ENCODE measurements around the gene C8G. TPM values are rescaled to one million over a fixed set of nuclear protein-coding genes. Genes with fewer than 3 reads are reported as not detected.

The C8G gene
- total RNA-seq, 2 donors from 2014 or later, result not detected

DNA sequence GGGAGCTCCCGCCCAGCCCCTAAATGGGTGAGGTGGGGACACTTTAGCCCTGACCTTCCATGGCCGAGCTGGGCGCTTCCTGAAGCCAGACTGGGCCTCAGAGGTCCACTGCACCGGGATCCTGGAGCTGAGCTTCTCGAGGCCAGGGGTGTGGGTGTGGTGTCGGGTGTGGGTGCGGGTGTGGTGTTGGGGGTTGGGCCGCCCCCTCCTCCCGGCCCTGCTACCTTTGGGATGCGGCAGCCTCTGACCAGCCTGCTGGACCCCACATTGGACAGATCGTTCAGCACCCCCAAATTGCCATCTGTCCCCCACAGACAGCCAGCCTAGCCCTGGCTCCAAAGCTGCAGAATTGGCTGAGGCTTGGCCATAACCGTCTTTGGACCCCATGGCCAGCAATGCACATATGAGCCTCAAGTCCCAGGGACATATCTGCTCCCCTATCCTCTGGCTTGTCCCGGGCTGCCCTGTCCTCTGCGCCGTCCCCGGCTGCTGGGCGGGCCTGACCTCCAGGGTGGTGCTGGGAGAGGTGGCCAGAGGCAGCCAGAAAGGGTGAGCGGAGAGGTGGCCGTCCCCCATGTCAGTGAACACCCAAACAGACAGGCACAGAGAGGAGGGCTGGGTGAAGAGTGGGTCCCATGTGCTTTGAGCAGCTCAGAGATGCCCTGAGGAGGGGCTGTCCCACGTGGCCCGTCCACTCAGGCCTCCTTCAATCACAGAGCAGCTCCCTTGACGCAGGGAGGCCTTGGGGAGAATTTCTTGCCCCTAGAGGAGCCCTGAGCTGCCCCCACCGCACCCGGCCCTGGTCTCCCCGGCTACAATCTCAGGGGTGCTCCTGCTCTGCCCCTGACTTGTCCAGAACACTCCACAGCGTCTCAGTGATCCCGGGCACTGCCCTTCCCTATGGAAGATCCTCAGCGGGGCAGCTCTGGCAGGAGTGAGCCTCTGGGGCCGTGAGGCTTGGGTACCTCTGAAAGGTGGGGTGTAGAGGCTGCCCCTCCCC, 28.9 kb downstream of the C8G start:
- no peak for ATAC-seq (ENCODE audit: insufficient number of reproducible peaks, low FRiP score, low read depth)
- Histone ChIP-seq H3K27me3 (replicated peaks; ENCODE audit: insufficient read depth) (no peaks in the 10 kb centered on the region), H3K4me1 (ENCODE audit: control insufficient read depth in 1 of 2, low read depth in 2 of 2) (peaks cover 0 to 10% of the 10 kb centered on the region in 2 donors), H3K4me3 (no peak overlapping the region), H3K9me3 (no peaks in the 10 kb centered on the region), H3K36me3 (no peaks in the 10 kb centered on the region), H3K27ac (no peak overlapping the region)
- TF ChIP-seq, protein P1, sequence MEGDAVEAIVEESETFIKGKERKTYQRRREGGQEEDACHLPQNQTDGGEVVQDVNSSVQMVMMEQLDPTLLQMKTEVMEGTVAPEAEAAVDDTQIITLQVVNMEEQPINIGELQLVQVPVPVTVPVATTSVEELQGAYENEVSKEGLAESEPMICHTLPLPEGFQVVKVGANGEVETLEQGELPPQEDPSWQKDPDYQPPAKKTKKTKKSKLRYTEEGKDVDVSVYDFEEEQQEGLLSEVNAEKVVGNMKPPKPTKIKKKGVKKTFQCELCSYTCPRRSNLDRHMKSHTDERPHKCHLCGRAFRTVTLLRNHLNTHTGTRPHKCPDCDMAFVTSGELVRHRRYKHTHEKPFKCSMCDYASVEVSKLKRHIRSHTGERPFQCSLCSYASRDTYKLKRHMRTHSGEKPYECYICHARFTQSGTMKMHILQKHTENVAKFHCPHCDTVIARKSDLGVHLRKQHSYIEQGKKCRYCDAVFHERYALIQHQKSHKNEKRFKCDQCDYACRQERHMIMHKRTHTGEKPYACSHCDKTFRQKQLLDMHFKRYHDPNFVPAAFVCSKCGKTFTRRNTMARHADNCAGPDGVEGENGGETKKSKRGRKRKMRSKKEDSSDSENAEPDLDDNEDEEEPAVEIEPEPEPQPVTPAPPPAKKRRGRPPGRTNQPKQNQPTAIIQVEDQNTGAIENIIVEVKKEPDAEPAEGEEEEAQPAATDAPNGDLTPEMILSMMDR (IDR thresholded peaks at IDR 0.05), result no peak
- DNase-seq (ENCODE audit: low spot score), result no peak

DNA sequence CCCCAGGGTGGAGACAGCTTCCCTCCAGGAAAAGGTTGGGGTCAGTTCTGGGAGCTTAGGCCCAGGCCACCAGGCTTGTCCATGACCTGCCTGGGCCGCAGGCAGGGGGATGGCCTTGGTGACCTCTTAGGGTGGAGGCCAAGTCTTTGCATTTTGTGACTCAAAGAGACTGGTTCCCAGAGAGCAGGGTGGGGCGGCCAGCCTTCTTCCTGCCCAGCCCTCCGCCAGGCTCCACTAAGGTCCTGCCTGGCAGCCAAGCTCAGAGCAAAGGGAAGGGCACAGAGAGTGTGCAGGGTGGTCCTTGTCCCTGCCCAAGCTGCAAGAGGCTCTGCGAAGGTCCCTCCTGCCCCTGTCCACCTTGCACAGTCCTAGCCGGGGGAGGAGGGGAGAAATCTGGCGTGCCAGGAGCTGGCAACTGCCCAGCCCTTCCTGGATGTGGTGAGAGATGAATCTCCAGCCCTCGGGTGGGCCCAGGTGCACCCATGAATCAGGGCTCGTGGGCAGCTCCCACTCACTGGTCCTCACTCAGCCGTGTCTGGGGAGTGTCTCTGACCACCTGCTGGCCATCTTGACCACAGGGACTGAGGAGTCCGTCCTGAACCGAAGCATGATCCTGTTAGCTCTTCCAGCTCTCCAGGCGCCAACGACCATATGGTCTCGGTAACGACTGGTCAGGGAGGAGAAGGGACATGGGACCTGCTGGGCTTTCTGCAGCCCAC, 29.9 kb downstream of the C8G start:
- no peaks in the 10 kb centered on the region for H3K36me3 ChIP-seq
- no peak overlapping the region for H3K4me3 ChIP-seq
- H3K4me1 ChIP-seq (ENCODE audit: control insufficient read depth in 1 of 2, low read depth in 2 of 2), result peaks cover 0 to 10% of the 10 kb centered on the region in 2 donors
- TF ChIP-seq, protein P1 (IDR thresholded peaks at IDR 0.05), result no peak
- no peak for DNase-seq (ENCODE audit: low spot score)
- H3K27me3 ChIP-seq (replicated peaks; ENCODE audit: insufficient read depth), result no peaks in the 10 kb centered on the region
- no peaks in the 10 kb centered on the region for H3K9me3 ChIP-seq
- ATAC-seq (ENCODE audit: insufficient number of reproducible peaks, low FRiP score, low read depth), result no peak
- H3K27ac ChIP-seq, result no peak overlapping the region

DNA sequence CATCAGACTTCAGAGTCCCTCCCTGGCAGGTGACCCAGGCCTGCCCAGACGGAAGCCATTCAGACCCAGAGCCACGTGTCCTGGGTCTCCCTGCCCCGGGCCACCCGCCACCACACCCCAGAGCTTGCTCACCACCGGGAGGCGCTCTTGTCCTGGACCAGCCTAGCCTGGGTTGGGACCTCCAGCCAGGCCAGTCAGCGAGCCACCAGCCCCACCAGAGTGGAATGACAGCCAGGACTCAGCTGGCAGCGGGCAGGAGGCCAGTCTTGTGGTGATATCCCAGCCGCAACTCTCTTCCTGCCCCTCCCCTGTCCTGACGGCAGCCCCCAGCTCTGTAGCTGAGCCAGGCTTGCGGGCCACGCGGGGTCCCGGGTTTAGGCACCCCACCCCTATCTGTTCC, 30.6 kb downstream of the C8G start:
- no peak overlapping the region for H3K4me3 ChIP-seq
- TF ChIP-seq, protein P1 (IDR thresholded peaks at IDR 0.05), result no peak
- H3K4me1 ChIP-seq (ENCODE audit: control insufficient read depth in 1 of 2, low read depth in 2 of 2), result peaks cover 0 to 10% of the 10 kb centered on the region in 2 donors
- DNase-seq (ENCODE audit: low spot score) (no peak), ATAC-seq (ENCODE audit: insufficient number of reproducible peaks, low FRiP score, low read depth) (no peak)
- H3K9me3 ChIP-seq, result no peaks in the 10 kb centered on the region
- no peak overlapping the region for H3K27ac ChIP-seq
- no peaks in the 10 kb centered on the region for H3K27me3 ChIP-seq (replicated peaks; ENCODE audit: insufficient read depth)
- no peaks in the 10 kb centered on the region for H3K36me3 ChIP-seq

DNA sequence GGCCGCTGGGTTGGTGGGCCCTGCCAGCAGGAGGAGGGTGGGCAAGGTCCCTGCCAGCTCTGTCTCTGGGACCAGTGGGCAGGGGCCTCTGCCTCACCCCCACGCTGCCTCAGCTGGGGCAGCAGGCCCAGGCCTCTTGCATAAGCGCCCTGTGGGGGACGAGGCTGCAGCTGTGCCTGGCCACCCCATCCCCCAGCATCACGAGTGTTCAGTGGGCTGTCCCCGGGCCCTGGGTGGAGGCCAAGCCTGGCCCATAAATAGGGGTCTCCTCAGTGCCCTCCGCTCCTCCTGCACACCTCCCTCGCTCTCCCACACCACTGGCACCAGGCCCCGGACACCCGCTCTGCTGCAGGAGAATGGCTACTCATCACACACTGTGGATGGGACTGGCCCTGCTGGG, 32.2 kb downstream of the C8G start, which contains the start of gene PTGDS:
PTGDS (plus strand) TSS at position 282 of the 400 bp plus-strand sequence; CDS start at position 357, 75 bp downstream.
- TF ChIP-seq, protein P1 (IDR thresholded peaks at IDR 0.05), result no peak
- Histone ChIP-seq H3K4me1 (ENCODE audit: control insufficient read depth in 1 of 2, low read depth in 2 of 2) (peaks cover 0 to 10% of the 10 kb centered on the region in 2 donors), H3K4me3 (peak within 1 kb of the TSS; percentile 75), H3K36me3 (no peaks in the 10 kb centered on the region), H3K27me3 (replicated peaks; ENCODE audit: insufficient read depth) (no peaks in the 10 kb centered on the region), H3K9me3 (no peaks in the 10 kb centered on the region), H3K27ac (no peak within 1 kb of the TSS)
- DNase-seq (ENCODE audit: low spot score), result no peak
- no peak for ATAC-seq (ENCODE audit: insufficient number of reproducible peaks, low FRiP score, low read depth)

DNA sequence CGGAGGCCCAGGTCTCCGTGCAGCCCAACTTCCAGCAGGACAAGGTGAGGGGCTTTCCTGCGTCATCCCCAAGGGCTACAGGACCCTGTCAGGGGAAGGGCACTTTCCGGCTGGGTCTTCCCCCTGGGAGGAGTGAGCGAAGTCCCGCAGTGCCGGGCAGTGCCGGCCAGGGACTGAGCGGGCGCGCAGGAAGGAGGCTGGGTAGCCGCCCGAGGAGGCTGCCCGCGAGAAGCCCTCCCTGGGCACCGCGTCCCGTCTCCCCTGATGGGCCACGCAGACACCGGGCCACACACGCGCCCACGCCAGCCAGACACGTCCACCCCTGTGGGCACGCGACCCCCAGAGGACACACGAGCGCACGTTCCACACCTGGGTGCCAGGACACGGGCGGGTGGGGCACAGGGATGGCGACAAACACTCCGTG, 32.6 kb downstream of the C8G start:
- H3K4me1 ChIP-seq (ENCODE audit: control insufficient read depth in 1 of 2, low read depth in 2 of 2), result peaks cover 0 to 10% of the 10 kb centered on the region in 2 donors

More for the DNA sequence above, 32.6 kb downstream of the C8G start:
- Histone ChIP-seq H3K36me3 (no peaks in the 10 kb centered on the region), H3K27ac (no peak overlapping the region), H3K27me3 (replicated peaks; ENCODE audit: insufficient read depth) (no peaks in the 10 kb centered on the region), H3K4me3 (peak overlapping the region; percentile 75), H3K9me3 (no peaks in the 10 kb centered on the region)
- TF ChIP-seq, protein P1 (IDR thresholded peaks at IDR 0.05), result no peak
- no peak for ATAC-seq (ENCODE audit: insufficient number of reproducible peaks, low FRiP score, low read depth)
- DNase-seq (ENCODE audit: low spot score), result no peak

All from thoracic aorta (tissue), 2 donors.